IMR-90 (cell line): ENCODE data around the gene EIF3I. TPM values are rescaled to one million over a fixed set of nuclear protein-coding genes. Genes with fewer than 3 reads are reported as not detected.

Source experiments
- ATAC-seq: fragments of 200-7000 bp; cut with Tn5 transposase; 2 replicates; pipeline ENCODE4 v1.9.1; 2020; ENCODE audit warnings: low read depth, mild to moderate bottlenecking, moderate library complexity
- BruUV-seq: library from RNA; stranded (reverse); fragments of 400-500 nt; replicated peaks from 2 replicates; lab custom pipeline; 2021; lab: Mats Ljungman, UMichigan
- CTCF ChIA-PET: fragments of 300-600 bp; formaldehyde crosslinking; extraction: SDS; loops from one replicate; lab custom pipeline; 2021; ENCODE audit warnings: antibody characterized with exemption; lab: Yijun Ruan, JAX
- POLR2A ChIA-PET: fragments of 300-600 bp; sonication (Branson Sonifier 250); formaldehyde crosslinking; loops from one replicate; lab custom pipeline; 2022; ENCODE audit warnings: antibody characterized with exemption; ENCODE audit not compliant: unreplicated experiment; lab: Charles Lee
- DNase-seq: peaks from one replicate; pipeline ENCODE4 v3.0.0; 2013
- H2AFZ ChIP-seq: replicated peaks from 2 replicates; pipeline ENCODE3; 2013; ENCODE audit warnings: low read length, mild to moderate bottlenecking; ENCODE audit not compliant: poor library complexity
- H2AK5ac ChIP-seq: 2 replicates; pipeline ENCODE4 v1.6.1; 2013; ENCODE audit warnings: low read depth, low read length, inconsistent platforms
- H2AK9ac ChIP-seq: replicated peaks from 2 replicates; pipeline ENCODE3; 2013; ENCODE audit warnings: mild to moderate bottlenecking, low read depth, low read length, moderate library complexity; ENCODE audit not compliant: poor library complexity
- H2BK120ac ChIP-seq: 2 replicates; pipeline ENCODE4 v1.6.1; 2013; ENCODE audit warnings: low read depth, low read length, inconsistent platforms
- H2BK15ac ChIP-seq: 3 replicates; pipeline ENCODE4 v1.6.1; 2013; ENCODE audit warnings: low read depth, low read length, inconsistent platforms
- H2BK20ac ChIP-seq: 2 replicates; pipeline ENCODE4 v1.6.1; 2013; ENCODE audit warnings: low read depth, mild to moderate bottlenecking, inconsistent platforms, low read length, moderate library complexity
- H2BK5ac ChIP-seq: 2 replicates; pipeline ENCODE4 v1.6.1; 2013; ENCODE audit warnings: mild to moderate bottlenecking, low read depth, low read length, inconsistent platforms; ENCODE audit not compliant: poor library complexity, severe bottlenecking
- H3K14ac ChIP-seq: replicated peaks from 2 replicates; pipeline ENCODE4 v1.6.1; 2013; ENCODE audit warnings: low read depth, low read length, inconsistent platforms
- H3K18ac ChIP-seq: 2 replicates; pipeline ENCODE4 v1.6.1; 2013; ENCODE audit warnings: low read depth, low read length, control low read depth
- H3K23ac ChIP-seq: 2 replicates; pipeline ENCODE4 v1.6.1; 2013; ENCODE audit warnings: low read depth, low read length, inconsistent platforms
- H3K27ac ChIP-seq: 2 replicates; pipeline ENCODE4 v1.5.1; 2013; ENCODE audit warnings: mild to moderate bottlenecking, control low read depth, low read length; ENCODE audit not compliant: insufficient read depth
- H3K27me3 ChIP-seq: 2 replicates; pipeline ENCODE4 v1.6.1; 2013; ENCODE audit warnings: low read length; ENCODE audit not compliant: control insufficient read depth, insufficient read depth
- H3K36me3 ChIP-seq: 2 replicates; pipeline ENCODE4 v1.6.1; 2013; ENCODE audit warnings: low read length, mixed read lengths; ENCODE audit not compliant: control insufficient read depth, insufficient read depth
- H3K4ac ChIP-seq: 2 replicates; pipeline ENCODE4 v1.6.1; 2013; ENCODE audit warnings: low read depth, low read length, inconsistent platforms
- H3K4me1 ChIP-seq: 2 replicates; pipeline ENCODE4 v1.6.1; 2013; ENCODE audit warnings: low read length, mixed read lengths; ENCODE audit not compliant: control insufficient read depth, insufficient read depth
- H3K4me2 ChIP-seq: 2 replicates; pipeline ENCODE4 v1.6.1; 2013; ENCODE audit warnings: low read depth, mild to moderate bottlenecking, control low read depth, low read length, moderate library complexity
- H3K4me3 ChIP-seq: 2 replicates; pipeline ENCODE4 v1.5.1; 2013; ENCODE audit warnings: low read depth, mild to moderate bottlenecking, control low read depth, low read length, moderate library complexity; ENCODE audit not compliant: insufficient read depth
- H3K56ac ChIP-seq: 2 replicates; pipeline ENCODE4 v1.6.1; 2013; ENCODE audit warnings: low read length, inconsistent platforms; ENCODE audit not compliant: insufficient read depth; ENCODE audit errors: extremely low read depth
- H3K79me1 ChIP-seq, 2 experiments: 2 replicates each; pipeline ENCODE4 v1.6.1; 2013; ENCODE audit warnings: low read length in 2 of 2, inconsistent platforms in 1 of 2, low read depth in 1 of 2
- H3K9ac ChIP-seq: 2 replicates; pipeline ENCODE4 v1.6.1; 2013; ENCODE audit warnings: low read depth, low read length, control low read depth
- H3K9me1 ChIP-seq: 2 replicates; pipeline ENCODE4 v1.6.1; 2013; ENCODE audit warnings: low read length, inconsistent platforms; ENCODE audit not compliant: insufficient read depth
- H3K9me3 ChIP-seq: 2 replicates; pipeline ENCODE4 v1.6.1; 2013; ENCODE audit warnings: low read length; ENCODE audit not compliant: control insufficient read depth, insufficient read depth
- H4K20me1 ChIP-seq: 2 replicates; pipeline ENCODE4 v1.6.1; 2013; ENCODE audit warnings: low read length, inconsistent platforms; ENCODE audit not compliant: insufficient read depth
- H4K5ac ChIP-seq: 2 replicates; pipeline ENCODE4 v1.6.1; 2013; ENCODE audit warnings: mild to moderate bottlenecking, low read depth, low read length, control low read depth
- H4K8ac ChIP-seq, 2 experiments: 2 replicates each; pipeline ENCODE4 v1.6.1; 2013; ENCODE audit warnings: low read depth in 2 of 2, low read length in 2 of 2, control low read depth in 1 of 2, inconsistent platforms in 1 of 2
- H4K91ac ChIP-seq: 2 replicates; pipeline ENCODE4 v1.6.1; 2013; ENCODE audit warnings: low read depth, low read length, inconsistent platforms; ENCODE audit not compliant: insufficient read depth
- BHLHE40 ChIP-seq: fragments of 150-350 bp; IDR thresholded peaks from 2 replicates; pipeline ENCODE4 v1.6.1; 2016; ENCODE audit warnings: mild to moderate bottlenecking, low read depth, low read length
- MAZ ChIP-seq: IDR thresholded peaks from 2 replicates; pipeline ENCODE4 v1.6.1; 2012; ENCODE audit warnings: low read depth, mild to moderate bottlenecking, low read length, improper control_type of control experiment, moderate library complexity, borderline replicate concordance
- MXI1 ChIP-seq: IDR thresholded peaks from 2 replicates; pipeline ENCODE4 v1.6.1; 2012; ENCODE audit warnings: low read depth, mild to moderate bottlenecking, low read length, moderate library complexity, borderline replicate concordance
- NFE2L2 ChIP-seq: fragments of 150-350 bp; IDR thresholded peaks from 2 replicates; pipeline ENCODE4 v1.6.1; 2016; ENCODE audit warnings: low read depth, mild to moderate bottlenecking, low read length
- POLR2A ChIP-seq: IDR thresholded peaks from 2 replicates; pipeline ENCODE4 v1.6.1; 2012; ENCODE audit warnings: mild to moderate bottlenecking, low read depth, low read length
- RCOR1 ChIP-seq: IDR thresholded peaks from 2 replicates; pipeline ENCODE4 v1.6.1; 2012; ENCODE audit warnings: mild to moderate bottlenecking, low read length, improper control_type of control experiment; ENCODE audit not compliant: insufficient replicate concordance
- RFX5 ChIP-seq: IDR thresholded peaks from 2 replicates; pipeline ENCODE4 v1.8.0; 2012; ENCODE audit warnings: low read depth, mild to moderate bottlenecking, low read length, moderate library complexity
- WGBS, 2 experiments: methylation state at CpG; one replicate each; pipeline versions ENCODE4 v1.1.5 to v1.1.7; 2013; ENCODE audit warnings: missing lambda C conversion rate in 2 of 2; ENCODE audit not compliant: insufficient read length in 1 of 2; ENCODE audit errors: extremely low coverage in 2 of 2; 5-methylcytosine and 5-hydroxymethylcytosine counted together
- dilution Hi-C: fragments of 300-500 bp; cut with HindIII; formaldehyde crosslinking; loops from one replicate; pipeline ENCODE4 v1.14.3; 2018; ENCODE audit warnings: low sequenced_read_pairs; ENCODE audit not compliant: unreplicated experiment
- in situ Hi-C: fragments of 300-500 bp; cut with MboI; formaldehyde crosslinking; loops from 3 replicates; pipeline ENCODE4 v1.14.3; 2019; ENCODE audit warnings: low sequenced_read_pairs, inconsistent platforms, mixed read lengths
- intact Hi-C: fragments of 100-400 bp; cut with micrococcal nuclease; formaldehyde crosslinking; loops from 2 replicates; pipeline ENCODE4 v1.10.0; 2022
- polyA plus RNA-seq, 3 experiments: library from polyadenylated mRNA; depleted of rRNA; stranded (reverse); fragments of >200 nt; gene quantifications; 2 replicates each; pipeline ENCODE4 v1.2.3, GENCODE V29; 2012; ENCODE audit warnings: low replicate concordance in 1 of 3
- total RNA-seq: library from RNA; depleted of rRNA; stranded (reverse); fragments of >200 nt; gene quantifications from 2 replicates; pipeline ENCODE4 v1.2.3, GENCODE V29; 2012

The EIF3I gene
- total and polyA plus RNA-seq, 2 of the 4 experiments (the other 2 are of a cell fraction), result 469 to 716 TPM

DNA sequence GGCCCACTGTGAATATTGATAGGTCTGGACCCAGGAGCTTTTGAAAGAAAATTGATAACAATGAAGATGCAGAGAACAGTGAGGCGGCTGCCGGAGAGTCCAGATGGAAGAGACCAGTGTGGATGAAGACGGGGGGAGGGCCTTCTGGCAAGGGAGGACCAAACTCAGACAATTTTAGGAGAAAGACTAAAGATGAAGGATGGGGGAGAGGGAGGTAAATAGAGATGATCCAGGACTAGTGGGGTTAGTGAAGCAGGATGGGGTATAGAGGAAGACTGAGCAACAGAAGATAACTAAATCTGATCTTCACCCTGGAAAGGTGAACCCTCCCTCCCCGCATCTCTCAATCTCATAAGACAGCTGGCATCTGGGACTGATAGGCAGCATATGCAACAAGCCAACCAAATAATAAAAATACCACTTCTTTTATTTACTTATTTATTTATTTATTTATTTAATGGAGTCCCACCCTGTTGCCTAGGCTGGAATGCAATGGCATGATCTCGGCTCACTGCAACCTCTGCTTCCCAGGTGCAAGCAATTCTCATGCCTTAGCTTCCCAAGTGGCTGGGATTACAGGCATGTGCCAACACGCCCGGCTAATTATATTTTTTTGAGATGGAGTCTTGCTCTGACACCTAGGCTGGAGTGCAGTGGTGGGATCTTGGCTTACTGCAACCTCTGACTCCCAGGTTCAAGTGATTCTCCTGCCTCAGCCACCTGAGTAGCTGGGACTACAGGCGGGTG is 10.5 kb downstream of the EIF3I start:
- H3K18ac ChIP-seq, result no peak overlapping the region

More for the DNA sequence above, 10.5 kb downstream of the EIF3I start:
- H3K4me2 ChIP-seq, result no peak overlapping the region
- H2BK5ac ChIP-seq, result no peak overlapping the region
- CTCF ChIA-PET, result no interaction called here
- H3K9ac ChIP-seq, result no peak overlapping the region
- no peak overlapping the region for H2AK5ac ChIP-seq
- no peak overlapping the region for H3K14ac ChIP-seq
- in situ Hi-C loops, result no loop called here
- no peak for TF ChIP-seq MXI1
- no peak for TF ChIP-seq BHLHE40
- no peak for TF ChIP-seq MAZ
- TF ChIP-seq RCOR1, result no peak
- TF ChIP-seq POLR2A, result no peak
- TF ChIP-seq NFE2L2, result no peak
- TF ChIP-seq RFX5, result no peak
- no peak for ATAC-seq
- no peak overlapping the region for H2BK20ac ChIP-seq
- peaks cover 0 to 16% of the 10 kb centered on the region in 2 experiments; a peak in 2 of 4 replicates for H3K79me1 ChIP-seq
- DNase-seq, result no peak
- peaks cover 12% of the 10 kb centered on the region for H3K4me1 ChIP-seq
- H3K56ac ChIP-seq, result no peak overlapping the region
- H3K36me3 ChIP-seq, result peaks cover 35% of the 10 kb centered on the region
- H4K91ac ChIP-seq, result no peak overlapping the region
- no peaks in the 10 kb centered on the region for H3K9me3 ChIP-seq
- no peak overlapping the region for H2AFZ ChIP-seq
- dilution Hi-C loops, result no loop called here
- H2BK15ac ChIP-seq, result no peak overlapping the region
- H2AK9ac ChIP-seq, result no peak overlapping the region
- H3K23ac ChIP-seq, result no peak overlapping the region
- no TSS peak for BruUV-seq
- no peak overlapping the region for H2BK120ac ChIP-seq
- peaks cover 15% of the 10 kb centered on the region for H3K9me1 ChIP-seq
- no peak overlapping the region for H3K4ac ChIP-seq
- H4K8ac ChIP-seq, result no peak overlapping the region
- H3K27me3 ChIP-seq, result no peaks in the 10 kb centered on the region
- intact Hi-C loops, result no loop called here
- POLR2A ChIA-PET, result no interaction called here
- no peak overlapping the region for H3K27ac ChIP-seq
- 0 out of 2 replicates have a peak, but pooled peaks cover 2% of the 10 kb centered on the region for H4K20me1 ChIP-seq
- no peak overlapping the region for H4K5ac ChIP-seq
- H3K4me3 ChIP-seq, result no peak overlapping the region
- WGBS, 2 experiments, result 88% methylated on average over 2 of the region's 8 CpGs; no CpG with 5 or more reads in 1 of the 2 experiments
